Upper lobe of right lung (tissue), 1 donor: ENCODE data around the gene SNED1. TPM values are rescaled to one million over a fixed set of nuclear protein-coding genes. Genes with fewer than 3 reads are reported as not detected.

Source experiments
- ATAC-seq: fragments of 200-7000 bp; cut with Tn5 transposase; one replicate; pipeline ENCODE4 v1.9.1; 2020; ENCODE audit warnings: mild to moderate bottlenecking, moderate library complexity
- DNase-seq: peaks from one replicate; pipeline ENCODE4 v3.0.0-alpha.2; 2020
- H3K27ac ChIP-seq: fragments of 200-600 bp; one replicate; pipeline ENCODE4 v1.8.0; 2022
- H3K27me3 ChIP-seq: fragments of 200-600 bp; one replicate; pipeline ENCODE4 v1.8.0; 2022; ENCODE audit warnings: mild to moderate bottlenecking
- H3K36me3 ChIP-seq: fragments of 200-600 bp; one replicate; pipeline ENCODE4 v1.8.0; 2022
- H3K4me1 ChIP-seq: fragments of 200-600 bp; one replicate; pipeline ENCODE4 v1.8.0; 2022
- H3K4me3 ChIP-seq: fragments of 200-600 bp; one replicate; pipeline ENCODE4 v1.8.0; 2022; ENCODE audit warnings: mild to moderate bottlenecking
- H3K9me3 ChIP-seq: fragments of 200-600 bp; one replicate; pipeline ENCODE4 v1.8.0; 2022
- intact Hi-C: fragments of 100-400 bp; cut with DNase I; formaldehyde crosslinking; loops from one replicate; pipeline ENCODE4 v1.11.0; 2022
- total RNA-seq: library from RNA; stranded (reverse); fragmentation: NEBNext Ultra II Directional; extraction: Animal tissue kit (Norgen Biotek cat#: 25700); gene quantifications from one replicate; pipeline ENCODE4 v1.2.1, GENCODE V29; 2021
- TF ChIP-seq, protein P1 (sequence below): fragments of 200-600 bp; IDR thresholded peaks from one replicate; pipeline ENCODE4 v1.8.0; 2022; ENCODE audit warnings: antibody characterized with exemption
- donor health status: DM: no; HTN: yes; CAD: no; lungs with severe emphysema.

The SNED1 gene
- total RNA-seq, 1 donor from 2014 or later = 38.4 TPM

DNA sequence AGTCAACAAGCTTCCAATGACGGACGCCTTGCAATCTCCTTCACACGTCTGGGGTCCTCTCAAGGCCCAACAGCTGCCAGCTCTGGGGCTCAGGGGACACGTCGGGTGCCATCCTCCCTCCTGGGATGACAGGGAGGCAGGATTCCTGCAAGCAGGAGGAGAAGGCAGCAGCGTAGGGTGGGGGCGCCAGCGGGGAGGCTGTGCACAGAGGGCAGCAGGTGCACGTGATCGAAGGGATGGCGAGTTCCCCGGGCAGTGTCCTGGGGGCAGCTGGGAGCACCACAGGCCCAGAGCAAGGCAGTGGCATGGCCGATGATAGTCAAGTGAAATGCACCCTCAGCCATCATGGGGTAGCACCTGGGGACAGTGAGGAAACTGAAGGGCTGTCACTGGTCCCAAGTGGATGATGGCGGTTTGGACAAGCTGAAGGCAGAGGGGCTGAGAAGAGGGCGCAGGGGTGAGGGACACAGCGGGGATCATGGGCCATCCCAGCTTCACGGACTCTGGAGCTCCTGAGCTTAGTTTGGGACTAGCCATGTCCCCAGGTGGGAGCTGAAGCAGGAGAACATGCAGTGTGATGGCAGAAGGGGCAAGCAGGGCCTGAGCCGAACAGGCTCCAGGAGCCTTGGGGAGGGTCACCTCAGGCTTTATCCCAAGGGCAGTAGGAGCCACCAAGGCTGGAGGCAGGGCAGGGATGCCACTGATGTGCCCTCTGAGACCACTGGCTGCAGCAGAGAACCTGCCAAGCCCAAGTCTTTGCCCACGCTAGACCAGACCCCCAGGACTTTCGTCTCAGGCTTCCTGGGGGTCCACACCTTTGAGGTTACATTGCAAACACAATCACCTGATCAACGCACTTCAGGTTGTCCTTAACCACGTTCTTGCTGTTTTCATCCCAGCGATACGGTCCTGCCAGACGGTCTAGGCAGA, 16.3 kb upstream of the SNED1 start:
- no peak for ATAC-seq

DNA sequence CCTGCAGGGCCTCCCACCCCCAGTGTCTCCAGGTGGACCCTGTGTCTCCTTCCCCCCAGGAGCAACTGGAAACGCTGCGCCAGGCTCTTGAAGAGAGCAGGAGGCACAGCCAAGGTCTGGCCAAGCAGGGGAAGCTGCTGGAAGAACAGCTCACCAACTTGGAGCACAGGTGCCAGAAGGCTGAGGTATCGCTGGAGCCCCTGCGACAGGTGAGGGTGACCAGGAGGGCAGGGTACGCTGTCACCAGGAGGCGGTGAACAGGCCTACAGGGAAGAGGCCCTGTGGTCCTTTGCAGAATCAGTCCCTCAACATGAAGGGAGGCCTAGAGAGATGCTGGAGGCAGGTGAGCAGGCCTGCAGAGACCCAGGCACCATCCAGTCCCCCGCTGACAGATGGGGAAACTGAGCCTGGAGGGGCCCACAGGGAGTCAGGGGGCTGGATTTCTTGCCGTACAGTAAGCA, 15.6 kb upstream of the SNED1 start:
- Histone ChIP-seq H3K9me3 (no peaks in the 10 kb centered on the region), H3K4me1 (peaks cover 20% of the 10 kb centered on the region), H3K27me3 (peaks cover 6% of the 10 kb centered on the region), H3K36me3 (no peaks in the 10 kb centered on the region), H3K4me3 (no peak overlapping the region), H3K27ac (no peak overlapping the region)
- intact Hi-C loops = no loop called here
- TF ChIP-seq, protein P1, sequence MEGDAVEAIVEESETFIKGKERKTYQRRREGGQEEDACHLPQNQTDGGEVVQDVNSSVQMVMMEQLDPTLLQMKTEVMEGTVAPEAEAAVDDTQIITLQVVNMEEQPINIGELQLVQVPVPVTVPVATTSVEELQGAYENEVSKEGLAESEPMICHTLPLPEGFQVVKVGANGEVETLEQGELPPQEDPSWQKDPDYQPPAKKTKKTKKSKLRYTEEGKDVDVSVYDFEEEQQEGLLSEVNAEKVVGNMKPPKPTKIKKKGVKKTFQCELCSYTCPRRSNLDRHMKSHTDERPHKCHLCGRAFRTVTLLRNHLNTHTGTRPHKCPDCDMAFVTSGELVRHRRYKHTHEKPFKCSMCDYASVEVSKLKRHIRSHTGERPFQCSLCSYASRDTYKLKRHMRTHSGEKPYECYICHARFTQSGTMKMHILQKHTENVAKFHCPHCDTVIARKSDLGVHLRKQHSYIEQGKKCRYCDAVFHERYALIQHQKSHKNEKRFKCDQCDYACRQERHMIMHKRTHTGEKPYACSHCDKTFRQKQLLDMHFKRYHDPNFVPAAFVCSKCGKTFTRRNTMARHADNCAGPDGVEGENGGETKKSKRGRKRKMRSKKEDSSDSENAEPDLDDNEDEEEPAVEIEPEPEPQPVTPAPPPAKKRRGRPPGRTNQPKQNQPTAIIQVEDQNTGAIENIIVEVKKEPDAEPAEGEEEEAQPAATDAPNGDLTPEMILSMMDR = no peak
- ATAC-seq (no peak), DNase-seq (no peak)

More for the DNA sequence above, 16.3 kb upstream of the SNED1 start:
- H3K4me1 ChIP-seq = peaks cover 12% of the 10 kb centered on the region
- TF ChIP-seq, protein P1 = no peak
- H3K9me3 ChIP-seq = no peaks in the 10 kb centered on the region
- DNase-seq = no peak
- H3K4me3 ChIP-seq = no peak overlapping the region
- intact Hi-C loops = no loop called here
- H3K27ac ChIP-seq = no peak overlapping the region
- peaks cover 6% of the 10 kb centered on the region for H3K27me3 ChIP-seq
- H3K36me3 ChIP-seq = no peaks in the 10 kb centered on the region

DNA sequence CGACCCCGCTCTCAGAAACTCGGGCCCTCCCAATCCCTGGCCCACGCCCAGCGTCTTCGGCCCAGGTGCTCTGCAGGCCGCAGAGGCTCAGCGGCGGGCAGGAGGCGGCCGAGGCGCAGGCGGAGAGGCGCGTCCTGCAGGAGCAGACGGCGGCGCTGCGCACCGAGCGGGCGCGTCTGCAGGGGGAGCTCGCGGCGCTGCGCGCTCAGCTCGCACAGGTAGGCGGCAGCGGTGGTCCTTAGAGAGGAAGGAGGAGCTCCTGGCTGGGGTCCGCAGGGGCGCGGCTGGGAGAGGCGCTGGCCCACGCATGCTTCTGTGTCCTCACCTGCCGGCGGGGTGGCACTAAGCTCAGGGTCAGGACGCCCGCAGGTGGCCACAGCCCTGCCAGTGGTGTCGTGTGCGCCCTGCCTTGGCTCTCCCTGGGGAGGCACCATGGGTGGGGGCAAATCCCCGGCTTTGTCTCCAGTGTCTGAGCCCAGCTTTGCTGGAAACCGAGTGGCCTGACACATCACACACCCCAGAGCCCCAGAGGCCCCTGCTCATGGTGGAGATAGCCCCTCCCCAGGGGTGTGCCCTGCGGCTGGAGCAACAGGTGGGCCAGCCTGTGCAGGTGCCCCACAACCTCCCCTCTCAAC, 14.9 kb upstream of the SNED1 start:
- Histone ChIP-seq H3K9me3 (no peaks in the 10 kb centered on the region), H3K27ac (no peak overlapping the region), H3K27me3 (peaks cover 6% of the 10 kb centered on the region), H3K4me3 (no peak overlapping the region), H3K36me3 (no peaks in the 10 kb centered on the region), H3K4me1 (peaks cover 23% of the 10 kb centered on the region)
- DNase-seq = peak; percentile 81
- ATAC-seq = peak; percentile 84
- TF ChIP-seq, protein P1 = peak; percentile 60
- intact Hi-C loops = no loop called here

DNA sequence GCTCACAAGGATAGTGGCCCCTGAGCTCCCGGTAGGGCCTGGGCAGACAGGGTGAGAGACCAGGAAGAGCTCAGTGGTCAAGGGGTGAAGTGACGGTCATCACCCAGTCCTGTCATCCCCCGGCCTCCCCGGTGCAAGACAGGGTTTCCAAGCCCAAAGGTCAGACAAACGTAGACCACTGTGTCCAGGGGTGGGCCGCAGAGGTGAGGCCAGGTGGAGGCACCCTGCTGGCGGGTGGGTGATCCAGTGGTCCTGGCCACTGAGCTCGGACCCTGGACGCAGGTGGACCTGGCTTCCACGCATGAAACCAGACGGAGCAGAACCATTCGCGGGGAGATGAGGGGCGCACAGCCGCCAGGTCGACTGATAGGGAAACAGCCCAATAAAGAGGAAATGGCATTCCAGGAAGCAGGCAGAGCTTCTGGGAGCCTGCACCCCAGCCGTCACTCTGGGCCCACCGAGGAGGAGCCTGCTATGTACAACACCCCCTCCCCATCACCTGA, 14.4 kb upstream of the SNED1 start:
- Histone ChIP-seq H3K27me3 (peaks cover 6% of the 10 kb centered on the region), H3K4me1 (peaks cover 23% of the 10 kb centered on the region), H3K9me3 (no peaks in the 10 kb centered on the region), H3K36me3 (no peaks in the 10 kb centered on the region), H3K4me3 (no peak overlapping the region), H3K27ac (no peak overlapping the region)
- no peak for DNase-seq
- TF ChIP-seq, protein P1 = no peak
- intact Hi-C loops = no loop called here
- ATAC-seq = peak; percentile 10

DNA sequence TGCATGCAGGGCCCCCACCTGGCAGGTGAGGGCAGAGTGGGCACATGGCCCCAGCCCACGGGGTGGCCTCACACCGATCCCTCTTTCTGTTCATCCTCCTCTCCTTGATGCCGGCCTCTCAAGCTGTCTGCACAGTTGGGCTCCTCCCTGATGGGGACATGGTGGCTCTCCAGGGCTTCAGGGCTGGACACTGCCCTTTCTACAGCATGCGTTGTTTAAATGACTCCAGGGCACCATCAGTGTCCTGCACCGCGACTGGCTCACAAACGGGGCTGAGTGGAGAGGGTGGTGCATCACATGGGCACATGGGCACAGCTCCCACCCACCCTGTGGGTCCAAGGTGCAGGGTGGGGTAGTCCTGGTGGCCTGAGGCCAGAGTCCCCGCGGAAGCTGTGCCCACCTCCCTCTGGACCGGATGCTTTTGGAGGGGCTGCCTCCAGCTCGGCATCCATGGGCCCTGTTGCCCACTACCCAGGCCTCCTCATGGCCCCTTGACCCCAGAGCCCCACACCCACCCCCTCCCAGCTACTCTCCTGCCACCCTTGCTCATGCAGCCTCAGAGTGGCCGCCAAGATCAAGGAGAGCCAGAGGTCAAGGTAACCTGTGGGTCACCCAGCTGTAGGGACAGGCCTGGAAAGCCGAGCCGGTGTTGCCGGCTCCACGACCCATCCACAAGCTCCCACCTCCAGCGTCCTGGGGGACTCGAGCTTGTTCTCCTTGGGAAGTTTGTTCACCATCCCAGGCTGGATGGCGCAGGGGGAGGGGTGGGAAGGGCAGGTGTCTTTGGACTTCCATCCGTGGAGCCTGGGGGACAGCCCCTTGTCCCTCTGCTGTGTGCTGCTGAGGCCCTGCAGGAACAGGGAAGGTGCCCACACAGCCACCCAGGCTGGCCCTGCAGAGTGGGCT, 12.3 kb upstream of the SNED1 start:
- no peak for ATAC-seq
- Histone ChIP-seq H3K27me3 (peaks cover 6% of the 10 kb centered on the region), H3K4me3 (no peak overlapping the region), H3K9me3 (no peaks in the 10 kb centered on the region), H3K4me1 (peaks cover 27% of the 10 kb centered on the region), H3K36me3 (no peaks in the 10 kb centered on the region), H3K27ac (peak overlapping the region; percentile 65)
- TF ChIP-seq, protein P1 = no peak
- DNase-seq = no peak
- intact Hi-C loops = no loop called here
